HEK293T (cell line): ENCODE data around the gene PPP1R7.
A peak's percentile ranks its signal among the peaks of the same experiment; 100 is the strongest.

Source experiments
- CTCF ChIA-PET: fragments of 350-600 bp; formaldehyde crosslinking; extraction: SDS; loops from one replicate; lab custom pipeline; 2021; ENCODE audit warnings: antibody characterized with exemption, inconsistent platforms; lab: Yijun Ruan, JAX
- POLR2A ChIA-PET: fragments of 350-600 bp; formaldehyde crosslinking; extraction: SDS; loops from one replicate; lab custom pipeline; 2020; ENCODE audit warnings: antibody characterized with exemption, inconsistent platforms; lab: Yijun Ruan, JAX
- DNase-seq: peaks from one replicate; pipeline ENCODE4 v3.0.0; 2012; ENCODE audit warnings: mixed read lengths; ENCODE audit errors: extremely low spot score
- ARNT ChIP-seq: fragments of 450-650 bp; IDR thresholded peaks from 2 replicates; pipeline ENCODE4 v1.6.1; 2017; ENCODE audit warnings: mild to moderate bottlenecking
- BHLHE40 ChIP-seq: fragments of 450-650 bp; IDR thresholded peaks from 2 replicates; pipeline ENCODE4 v1.6.1; 2016; ENCODE audit warnings: mild to moderate bottlenecking, moderate library complexity, borderline replicate concordance
- CTBP1 ChIP-seq: fragments of 450-650 bp; IDR thresholded peaks from 2 replicates; pipeline ENCODE4 v1.6.1; 2016; ENCODE audit warnings: borderline replicate concordance
- ELF4 ChIP-seq: fragments of 450-650 bp; IDR thresholded peaks from 2 replicates; pipeline ENCODE4 v1.6.1; 2017; ENCODE audit warnings: antibody characterized with exemption
- FOXA1 ChIP-seq: fragments of 450-650 bp; IDR thresholded peaks from 2 replicates; pipeline ENCODE4 v1.6.1; 2016; ENCODE audit warnings: mild to moderate bottlenecking
- FOXK2 ChIP-seq: fragments of 450-650 bp; IDR thresholded peaks from 2 replicates; pipeline ENCODE4 v1.6.1; 2016; ENCODE audit warnings: mild to moderate bottlenecking
- FOXM1 ChIP-seq: fragments of 450-650 bp; IDR thresholded peaks from 2 replicates; pipeline ENCODE4 v1.6.1; 2017; ENCODE audit warnings: mild to moderate bottlenecking, borderline replicate concordance
- HDGF ChIP-seq: fragments of 450-650 bp; IDR thresholded peaks from 2 replicates; pipeline ENCODE4 v1.6.1; 2017; ENCODE audit warnings: antibody characterized with exemption, borderline replicate concordance
- L3MBTL2 ChIP-seq: fragments of 450-650 bp; conservative IDR thresholded peaks from 2 replicates; pipeline ENCODE4 v1.6.1; 2016; ENCODE audit warnings: mild to moderate bottlenecking
- LEF1 ChIP-seq: fragments of 450-650 bp; IDR thresholded peaks from 2 replicates; pipeline ENCODE4 v1.6.1; 2017; ENCODE audit warnings: mild to moderate bottlenecking, borderline replicate concordance
- NFRKB ChIP-seq: fragments of 450-650 bp; IDR thresholded peaks from 2 replicates; pipeline ENCODE4 v1.6.1; 2016; ENCODE audit warnings: mild to moderate bottlenecking, moderate library complexity
- PKNOX1 ChIP-seq: fragments of 450-650 bp; IDR thresholded peaks from 2 replicates; pipeline ENCODE4 v1.6.1; 2016
- SP1 ChIP-seq: fragments of 450-650 bp; IDR thresholded peaks from 2 replicates; pipeline ENCODE4 v1.6.1; 2017
- SUZ12 ChIP-seq: fragments of 450-650 bp; IDR thresholded peaks from 2 replicates; pipeline ENCODE4 v1.6.1; 2016; ENCODE audit warnings: mild to moderate bottlenecking
- TARDBP ChIP-seq: fragments of 450-650 bp; IDR thresholded peaks from 2 replicates; pipeline ENCODE4 v1.6.1; 2016
- ZNF384 ChIP-seq: fragments of 450-650 bp; IDR thresholded peaks from 2 replicates; pipeline ENCODE4 v1.6.1; 2016

Gene PPP1R7

GRCh38 chr2:241147336-241147735 is 2.9 kb upstream of the PPP1R7 start:
- TF ChIP-seq ZNF384 (no peak), SUZ12 (no peak), ARNT (no peak), TARDBP (no peak), LEF1 (no peak), CTBP1 (no peak), FOXM1 (no peak), NFRKB (no peak), PKNOX1 (no peak), BHLHE40 (no peak), L3MBTL2 (no peak), FOXK2 (no peak), SP1 (no peak), HDGF (no peak), ELF4 (no peak), FOXA1 (no peak)
- CTCF ChIA-PET = no interaction called here
- DNase-seq = no peak
- POLR2A ChIA-PET = no interaction called here

- ChIA-PET CTCF (no interaction called here), POLR2A (no interaction called here)
- DNase-seq = no peak
- TF ChIP-seq FOXK2 (no peak), BHLHE40 (no peak), PKNOX1 (no peak), FOXM1 (no peak), ARNT (no peak), L3MBTL2 (no peak)
Observed at GRCh38 chr2:241148239-241148638, 2.0 kb upstream of the PPP1R7 start.

- POLR2A ChIA-PET = interaction anchor here (0.8 to 2.0 kb wide), 6 partner anchors 8 to 166 kb away, joined by 3 to 9 read pairs (median 4); partner anchors contain the start of gene MTERF4
- DNase-seq = peak; percentile 87
- CTCF ChIA-PET = interaction anchor here (0.6 kb wide), 1 partner anchor 48 kb away, joined by 3 read pairs; no protein-coding TSS in a partner anchor
- TF ChIP-seq L3MBTL2 (peak; percentile 55; the same call in 1 of the 2 replicates), SUZ12 (no peak), PKNOX1 (peak; percentile 98)
Observed at GRCh38 chr2:241148891-241149674, 1.2 kb upstream of the PPP1R7 start, which contains the start of gene PASK. TSS of gene PASK (minus strand) at chr2:241149472. CDS start at chr2:241143032, 6,440 bp downstream.

GRCh38 chr2:241149675-241149924 is 667 bp upstream of the PPP1R7 start:
- POLR2A ChIA-PET = interaction anchor here (0.8 to 2.0 kb wide), 6 partner anchors 9 to 165 kb away, joined by 3 to 9 read pairs (median 4); partner anchors contain the start of gene MTERF4
- CTCF ChIA-PET = interaction anchor here (0.6 kb wide), 1 partner anchor 47 kb away, joined by 3 read pairs; no protein-coding TSS in a partner anchor
- TF ChIP-seq HDGF (no peak), CTBP1 (no peak), L3MBTL2 (peak; percentile 47), SUZ12 (no peak)
- no peak for DNase-seq

GRCh38 chr2:241150660-241151530 is 628 bp downstream of the PPP1R7 start:
- no peak for DNase-seq
- ChIA-PET CTCF (no interaction called here), POLR2A (interaction anchor here (2.0 kb wide), 1 partner anchor 48 kb away, joined by 9 read pairs; the partner anchor contains the start of gene MTERF4)
- no peak for TF ChIP-seq SP1

- DNase-seq = no peak
- CTCF ChIA-PET = no interaction called here
- TF ChIP-seq ELF4 (no peak), ZNF384 (no peak), SUZ12 (no peak), NFRKB (no peak), HDGF (no peak), FOXK2 (no peak), SP1 (no peak), FOXM1 (no peak), L3MBTL2 (no peak), BHLHE40 (no peak), FOXA1 (no peak), TARDBP (no peak), PKNOX1 (no peak), CTBP1 (no peak), ARNT (no peak)
- POLR2A ChIA-PET = no interaction called here
Observed at GRCh38 chr2:241151934-241152660, 1.8 kb downstream of the PPP1R7 start.
